Fibroblast of the aortic adventitia (primary cell): Measurements from ENCODE around the gene C11orf24. TPM values are rescaled to one million over a fixed set of nuclear protein-coding genes. Genes with fewer than 3 reads are reported as not detected.

ENCODE experiments used
- DNase-seq: peaks from one replicate; pipeline ENCODE4 v3.0.0-alpha.2; 2010; ENCODE audit warnings: low read depth
- H3K4me3 ChIP-seq: 2 replicates; pipeline ENCODE4 v1.5.1; 2011; ENCODE audit warnings: low read depth, mild to moderate bottlenecking, control low read depth, low read length, moderate library complexity
- CTCF ChIP-seq: IDR thresholded peaks from 2 replicates; pipeline ENCODE4 v1.5.1; 2011; ENCODE audit warnings: mild to moderate bottlenecking, low read length, control low read depth, inconsistent platforms; ENCODE audit not compliant: insufficient read depth
- total RNA-seq: library from RNA; depleted of rRNA; stranded (reverse); fragments of >200 nt; gene quantifications from 2 replicates; pipeline ENCODE4 v1.2.3, GENCODE V29; 2012; ENCODE audit warnings: low replicate concordance

C11orf24 gene
- total RNA-seq, 1 donor, result 42.1 TPM

- H3K4me3 ChIP-seq, result no peak overlapping the region
- TF ChIP-seq CTCF, result no peak
- no peak for DNase-seq
These were observed 47.2 kb downstream of the C11orf24 start for GRCh38 chr11:68224606-68225005.

GRCh38 chr11:68223275-68223674 is 48.5 kb downstream of the C11orf24 start:
- no peak overlapping the region for H3K4me3 ChIP-seq
- TF ChIP-seq CTCF, result no peak
- no peak for DNase-seq

GRCh38 chr11:68221406-68221805 is 50.4 kb downstream of the C11orf24 start:
- no peak overlapping the region for H3K4me3 ChIP-seq
- DNase-seq, result no peak

GRCh38 chr11:68216171-68216938 is 55.4 kb downstream of the C11orf24 start:
- no peak for TF ChIP-seq CTCF
- H3K4me3 ChIP-seq, result no peak overlapping the region
- DNase-seq, result no peak

More at GRCh38 chr11:68221406-68221805, 50.4 kb downstream of the C11orf24 start:
- TF ChIP-seq CTCF, result no peak

GRCh38 chr11:68215524-68216170 is 56.1 kb downstream of the C11orf24 start:
- TF ChIP-seq CTCF, result no peak
- DNase-seq, result no peak
- no peak overlapping the region for H3K4me3 ChIP-seq

GRCh38 chr11:68215087-68215445 is 56.7 kb downstream of the C11orf24 start:
- no peak for TF ChIP-seq CTCF
- no peak overlapping the region for H3K4me3 ChIP-seq
- DNase-seq, result no peak
